ENCODE results near the gene CBX4. TPM values are rescaled to one million over a fixed set of nuclear protein-coding genes. Genes with fewer than 3 reads are reported as not detected.

CBX4 gene
- total and polyA plus RNA-seq, 2 experiments from 2014 or later = 1.4 to 4.6 TPM

- Mint-ChIP-seq H3K4me3 (peak overlapping the region; percentile 34; the same call in 2 of the 3 replicates), H3K27me3 (ENCODE audit: insufficient read depth, low read depth, poor library complexity) (peaks cover 95% of the 10 kb centered on the region), H3K4me1 (peaks cover 45% of the 10 kb centered on the region), H3K36me3 (ENCODE audit: low read depth) (no peaks in the 10 kb centered on the region; the same call in 1 of the 3 replicates), H3K27ac (no peak overlapping the region), H3K9me3 (peaks cover 15% of the 10 kb centered on the region; the same call in 2 of the 3 replicates)
- H3K36me3 ChIP-seq (ENCODE audit: insufficient read depth) = no peaks in the 10 kb centered on the region
- no peaks in the 10 kb centered on the region for H3K9me2 ChIP-seq (ENCODE audit: insufficient read depth)
- peaks cover 43% of the 10 kb centered on the region for H3F3A ChIP-seq (replicated peaks; ENCODE audit: low read depth)
- peak overlapping the region; percentile 55 for H3K4me3 ChIP-seq
- peak overlapping the region; percentile 81; the same call in 1 of the 2 replicates for H2AFZ ChIP-seq
- ATAC-seq (peak; percentile 0; the same call in 2 of the 3 replicates), DNase-seq (ENCODE audit: low spot score) (peak; percentile 53)
- peak overlapping the region; percentile 83 for H3K4me2 ChIP-seq
- peaks cover 9% of the 10 kb centered on the region for H4K20me1 ChIP-seq (replicated peaks; ENCODE audit: insufficient read depth)
- H3K27ac ChIP-seq (ENCODE audit: low read depth) = no peak overlapping the region
- no peaks in the 10 kb centered on the region for H3K79me2 ChIP-seq (replicated peaks; ENCODE audit: insufficient read depth)
- peaks cover 49% of the 10 kb centered on the region for H3K4me1 ChIP-seq (ENCODE audit: insufficient read depth)
- TF ChIP-seq ZNF331 (CRISPR knock-in tag; IDR thresholded peaks at IDR 0.05; ENCODE audit: low read depth) = no peak
- TF ChIP-seq ZNF462 (CRISPR knock-in tag; IDR thresholded peaks at IDR 0.05) = no peak
- no peak for TF ChIP-seq ETS1 (IDR thresholded peaks at IDR 0.05)
- TF ChIP-seq EZH2 (IDR thresholded peaks at IDR 0.05; ENCODE audit: low read depth, unreplicated experiment) = peak; percentile 90
- peaks cover 92% of the 10 kb centered on the region for H3K27me3 ChIP-seq (ENCODE audit: insufficient read depth)
These were observed 37.8 kb downstream of the CBX4 start for GRCh38 chr17:79801156-79802038.

Data from GM23338 (cell line).